M059J (cell line): ENCODE data around the gene PGAP6. TPM values are rescaled to one million over a fixed set of nuclear protein-coding genes. Genes with fewer than 3 reads are reported as not detected.

Experiments used
- DNase-seq: peaks from one replicate; pipeline ENCODE4 v3.0.0-alpha.2; 2012; ENCODE audit warnings: low read depth
- total RNA-seq: library from RNA; depleted of rRNA; stranded (reverse); fragments of >200 nt; shearing (Covaris generic); gene quantifications from 2 replicates; pipeline ENCODE4 v1.2.3, GENCODE V29; 2014; rRNA removed

The PGAP6 gene
- total RNA-seq, 1 experiment from 2014 or later = 71.2 TPM

DNA sequence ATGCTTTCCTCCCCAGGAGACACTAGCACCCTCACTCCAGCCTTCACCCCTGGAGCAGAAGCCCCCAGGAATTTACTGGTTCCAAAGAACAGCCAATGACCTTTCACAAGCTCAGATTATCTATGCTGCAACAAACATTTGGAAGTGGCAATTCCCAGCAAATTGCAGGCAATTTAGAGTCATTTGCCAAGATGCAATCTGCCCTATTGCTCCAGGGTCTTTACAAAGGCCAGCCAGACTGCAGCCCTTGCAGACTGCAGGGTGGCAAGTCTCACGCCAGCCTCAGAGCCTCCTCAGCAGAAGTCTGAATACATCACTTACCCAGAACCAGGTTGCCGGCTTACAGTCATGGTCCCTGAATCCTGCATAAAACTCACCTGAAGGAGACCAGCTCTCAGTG, 51.0 kb downstream of the PGAP6 start:
- DNase-seq = no peak

- no peak for DNase-seq
These were observed 56.2 kb downstream of the PGAP6 start for GRCh38 chr16:325375-326145.

DNA sequence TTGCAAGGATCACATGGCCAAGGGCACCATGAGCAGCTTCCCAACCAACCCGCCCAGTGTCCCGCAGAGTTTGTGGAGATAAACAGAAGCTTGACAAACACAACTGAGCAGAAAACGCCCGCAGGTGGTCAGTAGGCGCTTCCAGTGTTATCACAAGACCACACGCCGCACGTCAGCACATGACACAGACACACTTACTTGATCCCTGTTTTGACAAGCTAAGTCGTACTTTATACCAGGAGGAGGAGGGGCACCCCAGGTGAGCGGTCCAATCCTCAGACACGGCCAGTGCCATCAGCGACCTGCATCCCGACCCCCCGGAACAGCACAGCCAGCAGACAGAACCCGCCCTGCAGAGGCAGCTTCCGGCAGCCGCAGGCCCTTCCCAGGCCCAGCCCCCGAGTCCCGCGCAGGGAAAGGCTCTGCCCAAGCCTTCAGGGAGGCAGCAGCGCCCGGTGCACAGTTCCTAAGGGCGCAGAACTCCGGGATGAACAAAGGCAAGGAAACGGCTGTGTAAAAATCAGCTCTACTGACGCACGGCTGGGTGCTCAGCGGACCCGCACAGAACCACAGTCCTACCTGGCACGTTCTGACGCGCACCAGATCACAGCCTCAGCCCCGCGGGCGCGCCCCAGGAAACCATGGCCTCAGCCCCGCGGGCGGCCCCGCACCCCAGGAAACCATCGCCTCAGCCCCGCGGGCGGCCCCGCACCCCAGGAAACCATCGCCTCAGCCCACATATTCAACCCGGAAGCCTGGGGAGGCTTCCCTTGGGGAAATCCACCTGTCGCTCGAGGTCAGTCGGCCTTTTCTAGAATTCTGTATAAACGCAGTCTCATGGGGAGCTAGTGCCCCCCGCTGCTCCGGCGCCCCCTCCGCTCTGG, 57.1 kb downstream of the PGAP6 start:
- DNase-seq = no peak

GRCh38 chr16:324201-324450, 57.7 kb downstream of the PGAP6 start:
- no peak for DNase-seq

DNA sequence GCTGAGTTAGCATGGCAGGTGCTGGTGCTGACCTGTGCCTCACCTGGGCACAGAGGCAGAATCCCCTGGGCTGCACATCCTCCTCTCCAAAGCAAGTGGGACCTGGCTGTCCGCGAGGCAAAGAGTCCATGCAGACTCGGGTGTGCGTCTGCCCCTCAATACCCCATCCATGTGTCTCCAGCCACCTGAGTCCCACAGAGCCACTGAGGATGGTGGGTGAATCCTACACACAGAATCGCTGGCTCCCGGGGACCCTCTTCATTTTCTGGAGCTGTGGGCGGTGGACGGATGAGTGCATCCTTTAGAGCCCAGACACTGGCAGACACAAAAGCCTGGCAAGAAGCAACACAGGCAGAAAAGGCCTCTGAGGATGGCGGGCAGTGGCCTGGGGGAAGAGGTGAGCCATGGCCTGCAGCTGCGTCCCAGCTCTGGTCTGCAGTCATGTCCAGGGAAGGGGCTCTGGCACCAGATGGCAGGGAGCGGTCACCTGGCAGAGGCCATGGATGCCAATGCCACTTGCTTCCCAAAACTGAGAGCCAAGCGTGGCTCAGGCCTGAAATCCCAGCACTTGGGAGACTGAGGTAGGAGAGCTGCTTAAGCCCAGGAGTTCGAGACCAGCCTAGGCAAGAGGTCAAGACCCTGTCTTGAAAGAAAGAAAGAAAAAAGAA, 59.2 kb downstream of the PGAP6 start:
- DNase-seq = no peak

DNA sequence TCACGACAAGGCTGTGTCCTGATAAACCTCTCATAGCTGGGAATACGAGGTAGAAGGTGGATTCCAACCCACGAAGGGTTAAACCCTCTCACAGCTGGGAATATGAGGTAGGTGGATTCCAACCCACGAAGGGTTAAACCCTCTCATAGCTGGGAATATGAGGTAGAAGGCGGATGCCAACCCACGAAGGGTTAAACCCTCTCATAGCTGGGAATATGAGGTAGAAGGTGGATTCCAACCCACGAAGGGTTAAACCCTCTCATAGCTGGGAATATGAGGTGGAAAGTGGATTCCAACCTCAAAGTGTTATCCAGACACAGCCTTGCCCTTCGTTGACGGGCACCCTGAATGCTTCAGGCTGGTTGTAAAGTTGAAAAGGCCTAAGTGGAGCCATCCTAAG, 60.2 kb downstream of the PGAP6 start:
- DNase-seq = no peak

Other genes starting within 250 kb of the PGAP6 start
- 5.3 and 6.9 TPM in 2 replicates for gene NPRL3, start 243.3 kb downstream of the PGAP6 start, total RNA-seq
- not detected in 2 replicates for gene HBZ, start 229.3 kb downstream of the PGAP6 start, total RNA-seq
- gene HBM, start 216.0 kb downstream of the PGAP6 start, total RNA-seq = not detected in 2 replicates
- 1.4 TPM in 1 of 2 replicates, not detected in the other for gene HBA2, start 209.1 kb downstream of the PGAP6 start, total RNA-seq
- not detected in 2 replicates for gene HBA1, start 205.3 kb downstream of the PGAP6 start, total RNA-seq
- not detected in 2 replicates for gene HBQ1, start 201.5 kb downstream of the PGAP6 start, total RNA-seq
- gene LUC7L, start 152.5 kb downstream of the PGAP6 start, total RNA-seq = 15.0 and 15.8 TPM in 2 replicates
- gene FAM234A, start 147.2 kb downstream of the PGAP6 start, total RNA-seq = 166 and 215 TPM in 2 replicates
- not detected in 2 replicates for gene RGS11, start 106.0 kb downstream of the PGAP6 start, total RNA-seq
- not detected in 2 replicates for gene ARHGDIG, start 101.4 kb downstream of the PGAP6 start, total RNA-seq
- 0.25 TPM in 1 of 2 replicates, not detected in the other for gene PDIA2, start 98.8 kb downstream of the PGAP6 start, total RNA-seq
- gene AXIN1, start 29.3 kb downstream of the PGAP6 start, total RNA-seq = 6.6 and 15.5 TPM in 2 replicates
- 162 and 177 TPM in 2 replicates for gene MRPL28, start 11.4 kb downstream of the PGAP6 start, total RNA-seq
- gene NME4, start 15.2 kb upstream of the PGAP6 start, total RNA-seq = 92.0 and 101 TPM in 2 replicates
- gene DECR2, start 19.9 kb upstream of the PGAP6 start, total RNA-seq = 2.2 and 6.6 TPM in 2 replicates
- 14.0 and 21.1 TPM in 2 replicates for gene RAB11FIP3, start 43.7 kb upstream of the PGAP6 start, total RNA-seq
- 23.2 and 36.7 TPM in 2 replicates for gene CAPN15, start 145.7 kb upstream of the PGAP6 start, total RNA-seq
- not detected in 2 replicates for gene PRR35, start 178.4 kb upstream of the PGAP6 start, total RNA-seq
- 0.12 TPM in 1 of 2 replicates, not detected in the other for gene NHLRC4, start 185.0 kb upstream of the PGAP6 start, total RNA-seq
- gene PIGQ, start 188.0 kb upstream of the PGAP6 start, total RNA-seq = 35.9 and 43.8 TPM in 2 replicates
- 15.2 and 16.8 TPM in 2 replicates for gene RAB40C, start 208.1 kb upstream of the PGAP6 start, total RNA-seq
- 0.62 and 2.9 TPM in 2 replicates for gene WFIKKN1, start 249.0 kb upstream of the PGAP6 start, total RNA-seq